ENCODE data around the gene C1orf74.

The C1orf74 gene

DNA sequence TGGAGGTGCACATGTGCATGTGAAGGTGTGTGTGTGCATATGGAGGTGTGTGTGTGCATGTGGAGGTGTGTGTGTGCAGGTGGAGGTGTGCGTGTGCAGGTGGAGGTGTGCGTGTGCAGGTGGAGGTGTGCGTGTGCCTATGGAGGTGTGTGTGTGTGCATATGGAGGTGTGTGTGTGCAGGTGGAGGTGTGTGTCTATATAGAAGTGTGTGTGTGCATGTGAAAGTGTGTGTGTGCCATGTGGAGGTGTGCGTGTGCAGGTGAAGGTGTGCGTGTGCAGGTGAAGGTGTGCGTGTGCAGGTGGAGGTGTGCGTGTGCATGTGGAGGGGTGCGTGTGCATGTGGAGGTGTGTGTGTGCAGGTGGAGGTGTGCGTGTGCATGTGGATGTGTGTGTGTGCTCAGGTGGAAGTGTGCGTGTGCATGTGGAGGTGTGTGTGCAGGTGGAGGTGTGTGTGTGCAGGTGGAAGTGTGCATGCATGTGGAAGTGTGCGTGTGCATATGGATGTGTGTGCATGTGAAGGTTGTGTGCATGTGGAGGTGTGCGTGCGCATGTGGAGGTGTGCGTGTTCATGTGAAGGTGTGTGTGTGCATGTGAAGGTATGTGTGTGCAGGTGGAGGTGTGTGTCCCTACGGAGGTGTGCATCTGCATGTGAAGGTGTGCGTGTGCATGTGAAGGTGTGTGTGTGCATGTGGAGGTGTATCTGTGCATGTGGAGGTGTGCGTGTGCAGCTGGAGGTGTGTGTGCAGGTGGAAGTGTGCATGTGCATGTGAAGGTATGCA lies 13.5 kb downstream of the C1orf74 start:
- no peak for DNase-seq (ENCODE audit: low read depth)

DNA sequence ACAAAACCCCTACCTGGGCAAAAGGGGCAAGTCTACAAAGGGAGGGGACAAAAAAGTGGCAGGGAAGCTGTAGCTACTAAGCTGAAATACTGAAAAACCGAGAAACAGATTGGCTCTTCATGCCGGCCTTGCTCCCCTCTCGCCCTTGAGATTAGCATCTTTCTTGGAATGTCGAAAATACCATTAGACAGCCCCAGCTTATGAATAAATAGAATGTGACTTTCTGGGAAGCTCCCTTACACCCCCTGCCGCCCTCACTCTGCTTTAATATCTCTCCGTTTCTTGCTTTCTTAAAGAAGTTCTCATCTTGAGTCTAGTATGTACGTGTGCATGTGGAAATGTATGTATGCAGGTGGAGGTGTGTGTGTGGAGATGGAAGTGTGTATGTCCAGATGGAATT lies 14.4 kb downstream of the C1orf74 start:
- no peak for DNase-seq (ENCODE audit: low read depth)

GRCh38 chr1:209769171-209769904 lies 15.0 kb downstream of the C1orf74 start:
- DNase-seq (ENCODE audit: low read depth) = peak; percentile 74

DNA sequence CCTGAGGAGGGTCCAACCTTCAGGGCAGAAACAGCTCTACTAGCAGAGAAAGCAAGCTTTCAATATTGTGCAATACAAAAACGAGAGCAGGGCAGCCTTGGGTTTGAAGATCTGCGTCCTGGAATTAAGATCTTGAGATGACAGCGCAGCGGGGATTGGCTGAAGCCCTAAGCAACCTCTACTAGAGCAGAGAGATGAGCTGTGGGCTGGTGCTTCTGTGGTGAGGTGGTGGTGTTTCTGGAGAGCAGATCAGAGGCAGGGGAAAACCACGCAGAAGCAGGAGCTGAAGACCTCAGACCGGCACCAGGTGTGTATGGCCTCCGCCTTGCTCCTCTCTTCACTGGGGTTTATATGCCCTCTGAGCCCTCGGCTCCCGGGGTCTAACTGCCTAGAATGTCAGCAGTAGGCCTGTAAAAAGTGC lies 16.0 kb downstream of the C1orf74 start:
- no peak for DNase-seq (ENCODE audit: low read depth)

DNA sequence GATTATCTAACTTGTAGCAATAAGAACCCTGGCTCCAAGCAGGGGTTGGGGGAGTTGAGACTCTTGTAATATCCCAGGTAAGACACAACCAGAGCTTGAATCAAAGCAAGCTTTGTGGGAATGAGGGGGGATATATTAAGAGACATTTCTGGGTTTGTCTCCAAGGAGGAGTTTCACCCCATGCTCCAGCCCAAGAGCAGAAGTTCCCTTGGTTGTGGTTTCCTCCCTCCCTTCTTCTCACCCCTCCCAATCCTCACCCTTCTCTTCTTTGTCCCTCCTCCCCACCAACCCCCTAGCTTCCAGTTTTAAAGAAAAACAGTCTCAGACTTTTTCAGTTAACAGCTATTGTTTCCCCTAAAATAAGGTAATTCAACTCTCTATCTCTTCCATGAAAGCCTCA lies 16.7 kb downstream of the C1orf74 start:
- no peak for DNase-seq (ENCODE audit: low read depth)

DNA sequence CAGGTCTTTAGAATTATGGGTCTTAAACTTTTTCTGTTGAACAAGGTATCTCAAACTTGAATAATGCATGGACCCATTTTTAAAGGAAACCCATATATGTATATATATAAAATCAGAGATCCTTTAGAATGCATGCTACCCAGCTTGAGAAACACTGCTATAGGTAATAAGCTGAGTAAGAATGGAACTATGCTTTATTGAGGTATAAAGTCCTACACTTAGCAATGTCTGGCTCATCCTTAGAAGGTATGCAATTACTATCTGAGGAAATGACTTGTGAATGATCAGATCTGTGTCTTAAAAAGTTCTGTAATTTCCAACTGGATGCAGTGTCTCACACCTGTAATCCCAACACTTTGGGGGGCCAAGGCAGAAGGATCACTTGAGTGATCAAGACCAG lies 17.3 kb downstream of the C1orf74 start:
- DNase-seq (ENCODE audit: low read depth) = no peak

DNA sequence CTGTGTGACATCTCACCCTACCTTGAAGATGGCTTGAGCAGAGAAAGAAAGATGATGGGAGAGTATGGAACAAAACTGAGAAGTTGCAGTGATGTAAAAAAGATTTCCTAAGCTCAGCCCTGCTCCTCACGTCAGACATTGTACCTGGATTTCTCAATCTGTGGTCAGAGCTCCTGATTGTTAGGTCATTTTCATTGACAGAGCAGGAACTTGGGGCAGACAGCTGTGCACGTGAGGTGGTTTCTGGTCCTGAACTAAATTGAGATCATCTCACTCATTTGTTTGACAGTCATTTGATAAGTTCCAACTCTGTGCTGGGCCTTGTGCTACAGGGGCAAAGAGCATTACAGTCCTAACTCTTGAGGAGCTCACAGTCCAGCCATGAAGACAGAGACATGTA lies 18.3 kb downstream of the C1orf74 start:
- DNase-seq (ENCODE audit: low read depth) = no peak

DNA sequence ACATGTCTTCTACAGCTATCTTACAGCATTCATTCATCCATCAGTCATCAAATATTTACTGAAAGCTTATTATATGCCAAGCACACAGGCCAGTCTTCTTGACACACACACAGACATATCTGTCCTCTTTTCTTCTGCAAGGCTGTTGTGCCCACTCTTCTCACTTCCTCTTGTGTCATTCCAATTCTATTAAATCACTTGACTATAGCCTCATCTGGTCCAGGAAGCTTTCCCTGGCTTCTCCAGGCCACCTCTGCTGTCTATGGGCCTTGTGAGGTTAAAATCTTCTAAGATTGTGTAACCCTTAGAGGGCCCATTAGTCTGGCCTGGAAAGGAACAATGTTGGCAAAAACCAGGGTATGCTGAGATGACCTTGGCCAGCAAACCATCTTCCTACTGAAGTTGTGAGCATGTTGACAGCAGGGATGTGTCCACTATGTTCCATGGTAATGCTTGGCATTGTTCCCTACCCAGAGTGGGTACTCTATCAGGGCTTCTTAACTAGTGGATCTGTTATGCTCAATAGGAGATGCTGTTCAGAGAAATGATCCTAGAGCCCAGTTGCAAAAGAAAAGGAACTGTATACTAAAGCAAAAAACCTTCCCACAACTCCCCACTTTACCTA lies 23.2 kb downstream of the C1orf74 start:
- DNase-seq (ENCODE audit: low read depth) = no peak

DNA sequence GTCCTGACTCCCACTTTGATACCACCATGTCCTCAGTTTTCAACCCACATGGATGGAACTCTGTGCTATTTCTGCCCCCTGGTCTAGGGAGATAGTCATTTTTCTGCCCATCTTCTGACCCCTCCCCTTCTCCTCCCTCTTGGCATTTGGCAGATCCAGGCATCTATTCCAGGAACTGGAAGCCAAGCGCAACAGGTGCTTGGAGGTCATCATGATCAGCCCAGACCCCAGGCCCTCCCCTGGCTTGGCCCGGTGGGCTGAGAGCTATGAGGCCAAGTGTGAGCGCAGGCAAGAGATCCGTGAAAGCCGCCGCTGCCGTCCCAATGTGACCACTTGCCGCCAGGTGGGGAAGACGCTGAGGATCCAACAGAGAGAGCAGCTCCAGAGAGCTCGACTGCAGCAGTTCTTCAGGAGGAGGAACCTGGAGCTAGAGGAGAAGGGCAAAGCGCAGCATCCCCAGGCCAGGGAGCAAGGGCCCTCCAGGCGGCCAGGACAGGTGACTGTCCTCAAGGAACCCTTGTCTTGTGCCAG lies 24.5 kb downstream of the C1orf74 start:
- DNase-seq (ENCODE audit: low read depth) = no peak

DNA sequence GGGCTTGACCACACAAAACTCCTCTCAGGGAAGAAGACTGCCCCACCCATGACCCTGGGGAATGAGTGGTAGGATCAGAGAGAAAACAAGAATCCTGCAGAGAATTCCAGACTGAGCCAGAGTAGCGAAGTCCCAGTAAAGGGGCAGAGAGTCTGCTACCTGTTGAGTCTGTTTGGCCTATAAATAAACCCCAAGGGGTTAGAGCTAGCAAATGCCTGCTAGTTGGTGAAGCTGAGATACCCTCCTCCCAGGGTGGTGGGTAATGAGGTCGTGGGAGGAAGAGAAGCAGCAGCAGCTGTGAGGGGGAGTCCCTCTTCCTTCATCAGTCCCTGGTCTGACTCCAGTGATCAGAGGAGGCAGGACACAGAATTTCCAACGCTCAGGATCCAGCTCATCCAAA lies 26.0 kb downstream of the C1orf74 start:
- no peak for DNase-seq (ENCODE audit: low read depth)

DNA sequence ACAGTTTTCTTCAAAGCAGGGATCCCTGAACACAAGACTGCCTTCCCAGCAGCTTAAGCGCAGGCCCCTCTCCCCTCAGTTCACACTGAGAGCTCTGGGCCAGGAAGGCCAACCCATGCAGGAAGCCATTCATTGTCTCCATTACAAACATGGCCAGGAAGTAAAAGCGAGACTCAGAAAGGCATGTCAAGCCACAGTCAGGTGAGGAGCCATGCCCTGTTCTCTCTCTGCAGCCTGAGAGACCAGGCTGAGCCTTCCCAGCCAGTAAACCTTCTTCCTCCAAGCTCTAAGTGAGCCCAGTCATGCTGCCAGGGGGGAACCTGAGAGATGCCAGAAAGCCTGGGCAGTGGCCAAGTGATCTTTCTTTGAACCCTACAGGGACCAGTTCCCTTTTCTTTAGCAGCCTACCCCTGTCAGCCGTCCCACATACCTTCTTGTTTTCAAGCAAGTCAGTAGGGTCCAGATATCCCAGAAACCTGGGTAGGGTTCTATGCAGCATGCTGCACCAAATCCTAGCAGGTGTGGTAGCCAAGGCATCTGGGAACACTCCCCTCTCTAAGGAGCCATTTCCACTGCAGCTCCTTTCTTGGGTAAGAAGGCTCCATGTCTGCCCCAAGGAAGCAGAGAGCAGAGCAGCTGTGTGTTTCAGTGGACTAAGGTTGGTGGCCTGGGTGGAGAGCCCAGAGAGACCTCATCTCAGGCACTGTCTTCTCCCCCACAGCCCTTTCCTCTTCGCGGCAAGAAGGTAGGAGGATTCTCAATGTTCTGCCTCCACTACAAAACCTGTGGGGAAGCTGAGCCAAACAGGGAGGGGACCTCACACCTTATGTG lies 27.5 kb downstream of the C1orf74 start:
- DNase-seq (ENCODE audit: low read depth) = no peak

- DNase-seq (ENCODE audit: low read depth) = no peak
Observed at GRCh38 chr1:209755926-209756614, 28.3 kb downstream of the C1orf74 start, which contains the start of gene TRAF3IP3. TSS of gene TRAF3IP3 (plus strand) at chr1:209756053. CDS start at chr1:209760040, 3,987 bp downstream.

DNA sequence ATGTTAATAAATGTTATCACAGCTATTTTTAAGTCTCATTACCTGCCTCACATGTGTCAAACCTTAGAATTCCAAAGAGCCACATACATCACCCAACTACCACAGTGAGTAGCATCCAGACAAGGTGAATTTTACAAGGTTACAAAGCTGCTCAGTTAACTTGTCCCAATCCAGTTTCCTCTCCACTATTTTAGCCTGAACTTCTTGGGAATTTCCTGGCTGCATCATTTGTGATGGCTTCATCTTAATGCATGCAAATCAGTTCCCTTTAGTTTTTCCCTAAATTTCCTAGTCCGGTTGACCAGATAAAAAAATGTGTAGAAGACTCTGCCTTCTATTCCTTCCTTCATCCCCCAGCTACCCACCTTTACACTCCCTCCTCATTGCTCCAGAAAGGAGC lies 29.1 kb downstream of the C1orf74 start:
- no peak for DNase-seq (ENCODE audit: low read depth)

GRCh38 chr1:209752890-209753289 lies 31.5 kb downstream of the C1orf74 start:
- DNase-seq (ENCODE audit: low read depth) = no peak

DNA sequence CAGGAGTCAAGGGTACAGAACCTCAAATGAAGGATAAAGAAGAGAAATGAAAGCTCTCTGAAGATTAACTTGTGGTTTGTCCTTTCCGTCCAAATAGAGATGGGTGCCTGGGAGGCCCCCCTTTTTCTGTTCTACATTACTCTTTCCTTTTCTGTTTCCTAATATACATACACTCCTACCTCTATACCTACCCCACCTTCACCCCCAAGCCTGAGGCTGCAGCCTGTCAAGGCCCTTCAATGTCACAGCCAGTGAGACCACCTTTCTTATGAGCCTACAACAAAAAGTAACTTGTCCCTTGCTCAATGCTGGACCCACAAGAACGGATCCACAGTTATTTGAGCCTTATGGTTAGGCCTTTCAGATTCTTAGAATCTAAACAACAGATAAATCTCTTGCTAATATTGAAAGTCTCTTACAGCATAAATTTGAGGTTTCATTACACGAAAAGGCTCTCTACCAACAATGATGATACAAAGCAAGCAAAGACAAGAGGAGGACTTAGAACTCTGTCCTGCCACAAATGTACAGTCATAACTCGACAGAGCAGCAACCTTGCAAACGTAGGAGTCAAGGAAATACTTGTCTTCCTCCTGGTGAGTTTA lies 32.6 kb downstream of the C1orf74 start:
- no peak for DNase-seq (ENCODE audit: low read depth)

DNA sequence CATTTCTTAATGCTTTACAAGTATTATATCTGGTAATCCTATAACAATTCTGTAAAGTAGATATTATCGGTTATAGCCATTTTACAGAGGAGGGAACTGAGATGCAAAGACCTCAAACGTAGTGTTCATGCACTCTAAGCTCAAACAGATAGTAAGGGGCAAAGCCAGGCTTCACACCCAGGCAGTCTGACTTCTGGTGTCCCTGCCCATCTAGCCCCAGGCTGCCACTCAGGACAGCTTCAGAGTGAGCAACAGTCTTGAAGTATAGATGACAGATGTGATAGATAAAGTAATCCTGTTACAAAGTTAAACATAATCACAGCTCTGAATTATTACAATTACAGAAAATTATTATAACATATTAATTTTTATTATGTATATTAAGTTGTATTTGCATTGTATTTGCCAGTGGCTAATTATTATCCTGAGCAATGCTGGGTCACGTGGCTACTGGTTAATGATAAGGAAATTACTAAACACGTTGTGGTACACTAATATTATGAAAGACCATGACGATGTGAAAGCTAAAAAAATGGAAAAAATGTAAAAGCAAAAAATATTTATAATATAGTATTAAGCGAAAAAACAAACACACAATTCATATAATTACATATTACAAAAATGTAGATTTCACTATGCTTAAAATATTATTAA lies 34.6 kb downstream of the C1orf74 start:
- no peak for DNase-seq (ENCODE audit: low read depth)

DNA sequence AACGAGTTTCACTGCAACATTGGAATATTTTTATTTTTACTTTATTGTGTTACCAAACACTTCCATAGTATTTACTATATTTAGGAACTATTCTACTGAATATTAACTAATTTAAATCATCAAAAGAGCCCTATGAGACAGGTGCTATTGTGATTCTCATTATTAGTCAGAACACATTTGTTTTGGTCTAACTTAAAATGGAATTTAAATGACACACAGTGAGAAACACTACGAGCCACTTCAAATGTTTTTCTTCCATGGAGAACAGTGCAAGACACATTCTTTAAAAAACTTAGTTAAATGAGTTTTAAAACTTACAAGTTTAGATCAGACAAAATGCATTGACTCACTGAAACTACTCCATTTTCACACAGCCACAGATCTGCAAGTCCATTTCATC lies 35.2 kb downstream of the C1orf74 start:
- DNase-seq (ENCODE audit: low read depth) = no peak

- DNase-seq (ENCODE audit: low read depth) = no peak
Observed at GRCh38 chr1:209748620-209749019, 35.7 kb downstream of the C1orf74 start.

DNA sequence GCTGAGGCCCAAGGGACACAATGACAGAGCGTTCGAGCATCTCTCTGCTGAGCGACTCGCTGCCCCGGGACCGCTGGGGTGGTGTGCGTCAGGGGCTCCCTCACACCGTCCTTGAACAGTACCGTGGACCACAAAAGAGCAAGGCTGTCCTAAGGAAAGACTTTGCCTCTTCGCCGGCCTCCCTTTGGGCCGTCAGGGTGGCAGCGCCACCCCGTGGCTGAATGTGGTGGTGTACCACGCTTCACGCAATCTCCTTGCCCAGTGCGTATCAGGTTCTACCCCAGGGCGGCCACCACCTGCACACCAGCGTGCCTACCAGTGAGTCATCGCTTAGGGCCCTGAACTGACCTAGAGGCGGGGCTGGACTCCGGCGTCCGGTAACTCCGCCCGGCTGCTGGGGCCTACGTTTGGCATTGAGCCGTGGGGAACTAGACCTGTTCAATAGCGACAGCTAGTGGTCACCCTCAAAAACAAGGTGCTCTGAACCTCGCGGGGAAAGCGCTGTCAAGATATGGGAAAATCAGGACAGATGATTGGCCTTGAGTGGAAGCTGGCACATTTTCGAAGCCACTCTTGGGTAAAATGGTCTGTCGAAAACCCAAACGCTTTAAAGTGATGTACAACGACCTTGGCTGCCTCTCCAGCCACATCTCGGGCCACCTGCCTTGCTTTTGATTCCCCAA lies 36.6 kb downstream of the C1orf74 start:
- peak; percentile 85 for DNase-seq (ENCODE audit: low read depth)
